ENCODE results near the gene CD55. TPM values are rescaled to one million over a fixed set of nuclear protein-coding genes. Genes with fewer than 3 reads are reported as not detected.
A peak's percentile ranks its signal among the peaks of the same experiment; 100 is the strongest.
"Not testable (repeated sequence)": the region's sequence is repeated elsewhere in the genome, so short reads cannot be mapped to it uniquely, and the experiment has no call there.

CD55 gene
- total RNA-seq, 4 donors from 2014 or later = 8.0 to 75.4 (median 40.1) TPM

DNA sequence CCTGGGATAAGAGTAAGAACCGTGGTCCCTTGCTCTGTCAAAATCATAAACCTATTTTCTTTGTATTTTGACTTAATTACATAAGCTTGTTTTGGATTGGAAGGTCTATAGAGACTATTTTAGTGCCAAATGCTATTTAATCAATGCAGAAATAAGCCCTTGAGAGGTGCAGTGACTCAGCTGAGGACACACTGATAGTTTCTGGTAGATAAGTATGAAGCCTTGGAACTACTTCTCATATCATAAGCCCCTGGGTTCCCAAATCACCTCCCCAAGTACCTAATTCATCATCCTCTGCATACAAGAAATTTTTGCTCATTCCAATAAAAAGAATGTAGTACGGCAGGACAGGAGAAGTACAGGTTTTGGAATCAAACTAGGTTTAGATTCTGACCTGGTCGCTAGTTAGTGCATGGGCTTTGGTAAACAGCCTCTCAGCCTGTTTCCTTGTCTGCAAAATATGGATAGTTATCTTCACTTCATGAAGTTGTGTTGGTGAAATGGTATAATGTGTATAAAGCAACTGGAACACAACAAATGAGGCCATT, 3.3 kb upstream of the CD55 start:
- Histone ChIP-seq H3K4me3 (no peak overlapping the region), H3K27me3 (no peaks in the 10 kb centered on the region), H3K4me1 (peaks cover 0 to 24% (median 14%) of the 10 kb centered on the region in 4 donors), H3K9me3 (no peaks in the 10 kb centered on the region), H3K36me3 (no peaks in the 10 kb centered on the region), H3K27ac (no peak overlapping the region)
- 85 to 89% methylated on average over 3 of the region's 3 CpGs for WGBS, 2 donors (ENCODE audit: low coverage in 1 of 2)
- intact Hi-C loops (cut with DNase I; ENCODE audit: low total_unique reads) = no loop called here
- TF ChIP-seq POLR2AphosphoS5 (IDR thresholded peaks at IDR 0.05) = no peak
- TF ChIP-seq POLR2A (IDR thresholded peaks at IDR 0.05) = no peak
- TF ChIP-seq, protein P1, sequence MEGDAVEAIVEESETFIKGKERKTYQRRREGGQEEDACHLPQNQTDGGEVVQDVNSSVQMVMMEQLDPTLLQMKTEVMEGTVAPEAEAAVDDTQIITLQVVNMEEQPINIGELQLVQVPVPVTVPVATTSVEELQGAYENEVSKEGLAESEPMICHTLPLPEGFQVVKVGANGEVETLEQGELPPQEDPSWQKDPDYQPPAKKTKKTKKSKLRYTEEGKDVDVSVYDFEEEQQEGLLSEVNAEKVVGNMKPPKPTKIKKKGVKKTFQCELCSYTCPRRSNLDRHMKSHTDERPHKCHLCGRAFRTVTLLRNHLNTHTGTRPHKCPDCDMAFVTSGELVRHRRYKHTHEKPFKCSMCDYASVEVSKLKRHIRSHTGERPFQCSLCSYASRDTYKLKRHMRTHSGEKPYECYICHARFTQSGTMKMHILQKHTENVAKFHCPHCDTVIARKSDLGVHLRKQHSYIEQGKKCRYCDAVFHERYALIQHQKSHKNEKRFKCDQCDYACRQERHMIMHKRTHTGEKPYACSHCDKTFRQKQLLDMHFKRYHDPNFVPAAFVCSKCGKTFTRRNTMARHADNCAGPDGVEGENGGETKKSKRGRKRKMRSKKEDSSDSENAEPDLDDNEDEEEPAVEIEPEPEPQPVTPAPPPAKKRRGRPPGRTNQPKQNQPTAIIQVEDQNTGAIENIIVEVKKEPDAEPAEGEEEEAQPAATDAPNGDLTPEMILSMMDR (IDR thresholded peaks at IDR 0.05) = no peak
- TF ChIP-seq EP300 (IDR thresholded peaks at IDR 0.05; ENCODE audit: low read depth) = no peak
- no peak for DNase-seq
- in situ Hi-C loops (cut with MboI; ENCODE audit: low pct_ligation_motif_present in 1 of 4, low pct_unique_long_range_greater_than_20kb in 1 of 4, low sequenced_read_pairs in 3 of 4) = no loop called here

GRCh38 chr1:207319199-207319598, 2.3 kb upstream of the CD55 start:
- DNase-seq = no peak
- in situ Hi-C loops (cut with MboI; ENCODE audit: low pct_ligation_motif_present in 1 of 4, low pct_unique_long_range_greater_than_20kb in 1 of 4, low sequenced_read_pairs in 3 of 4) = no loop called here
- H3K9me3 ChIP-seq = no peaks in the 10 kb centered on the region
- H3K4me3 ChIP-seq = no peak overlapping the region
- no peaks in the 10 kb centered on the region for H3K36me3 ChIP-seq
- peak overlapping the region in 1 of 4 donors; percentile 8 for H3K27ac ChIP-seq
- intact Hi-C loops (cut with DNase I; ENCODE audit: low total_unique reads) = no loop called here
- TF ChIP-seq, protein P1 (IDR thresholded peaks at IDR 0.05) = no peak
- TF ChIP-seq EP300 (IDR thresholded peaks at IDR 0.05; ENCODE audit: low read depth) = no peak
- no peaks in the 10 kb centered on the region for H3K27me3 ChIP-seq
- peaks cover 0 to 34% (median 20%) of the 10 kb centered on the region in 4 donors for H3K4me1 ChIP-seq

GRCh38 chr1:207320105-207320504, 1.4 kb upstream of the CD55 start:
- H3K4me3 ChIP-seq; H3K27me3 ChIP-seq; H3K36me3 ChIP-seq; intact Hi-C loops (cut with DNase I; ENCODE audit: low total_unique reads); DNase-seq; H3K9me3 ChIP-seq; in situ Hi-C loops (cut with MboI; ENCODE audit: low pct_ligation_motif_present in 1 of 4, low pct_unique_long_range_greater_than_20kb in 1 of 4, low sequenced_read_pairs in 3 of 4): not testable (repeated sequence)
- Histone ChIP-seq H3K27ac (peak overlapping the region in 3 of 4 donors; percentile 90 to 97 (median 94)), H3K4me1 (peaks cover 0 to 37% (median 20%) of the 10 kb centered on the region in 4 donors)
- 43% methylated on average over 1 of the region's 1 CpG; no CpG with 5 or more reads in 1 of the 2 donors for WGBS, 2 donors (ENCODE audit: low coverage in 1 of 2)

GRCh38 chr1:207321790-207322645, 540 bp downstream of the CD55 start:
- H3K27me3 ChIP-seq = no peaks in the 10 kb centered on the region
- peak overlapping the region; percentile 90 to 97 (median 95) for H3K27ac ChIP-seq
- peaks cover 0 to 17% (median 4%) of the 10 kb centered on the region in 4 donors for H3K36me3 ChIP-seq
- H3K4me1 ChIP-seq = peaks cover 0 to 28% (median 14%) of the 10 kb centered on the region in 4 donors
- DNase-seq = no peak
- no peaks in the 10 kb centered on the region for H3K9me3 ChIP-seq
- 2 to 17% methylated on average over 1 to 34 of the region's 37 CpGs for WGBS, 2 donors (ENCODE audit: low coverage in 1 of 2)
- intact Hi-C loops (cut with DNase I; ENCODE audit: low total_unique reads) = no loop called here
- peak overlapping the region; percentile 78 to 87 (median 83) for H3K4me3 ChIP-seq
- TF ChIP-seq, protein P1 (IDR thresholded peaks at IDR 0.05) = no peak
- TF ChIP-seq POLR2A (IDR thresholded peaks at IDR 0.05) (peak; percentile 28), EP300 (IDR thresholded peaks at IDR 0.05; ENCODE audit: low read depth) (no peak), POLR2AphosphoS5 (IDR thresholded peaks at IDR 0.05) (no peak)
- in situ Hi-C loops (cut with MboI; ENCODE audit: low pct_ligation_motif_present in 1 of 4, low pct_unique_long_range_greater_than_20kb in 1 of 4, low sequenced_read_pairs in 3 of 4) = no loop called here

All from transverse colon (tissue), 4 donors.